Osteocyte (in vitro differentiated cells): ENCODE data around the gene CRYZ. TPM values are rescaled to one million over a fixed set of nuclear protein-coding genes. Genes with fewer than 3 reads are reported as not detected.
"Not testable (repeated sequence)": the region's sequence is repeated elsewhere in the genome, so short reads cannot be mapped to it uniquely, and the experiment has no call there.

Source experiments
- DNase-seq: peaks from one replicate; pipeline ENCODE4 v3.0.0; 2021; ENCODE audit warnings: mixed read lengths; ENCODE audit not compliant: unreplicated experiment; ENCODE audit errors: extremely low spot score
- H3K27ac Mint-ChIP-seq: one replicate; pipeline ENCODE4 v1.8.0; 2021; ENCODE audit warnings: mild to moderate bottlenecking, mixed read lengths; ENCODE audit not compliant: unreplicated experiment
- H3K27me3 Mint-ChIP-seq: one replicate; pipeline ENCODE4 v1.8.0; 2021; ENCODE audit warnings: mixed read lengths; ENCODE audit not compliant: unreplicated experiment
- H3K36me3 Mint-ChIP-seq: one replicate; pipeline ENCODE4 v1.8.0; 2021; ENCODE audit warnings: mixed read lengths; ENCODE audit not compliant: unreplicated experiment
- H3K4me1 Mint-ChIP-seq: one replicate; pipeline ENCODE4 v1.8.0; 2021; ENCODE audit warnings: mixed read lengths; ENCODE audit not compliant: unreplicated experiment
- H3K4me3 Mint-ChIP-seq: one replicate; pipeline ENCODE4 v1.8.0; 2021; ENCODE audit warnings: mild to moderate bottlenecking, moderate library complexity, mixed read lengths; ENCODE audit not compliant: unreplicated experiment
- H3K9me3 Mint-ChIP-seq: one replicate; pipeline ENCODE4 v1.8.0; 2021; ENCODE audit warnings: mixed read lengths; ENCODE audit not compliant: unreplicated experiment
- CTCF ChIP-seq: fragments of 200-600 bp; sonication (generic); IDR thresholded peaks from 2 replicates; pipeline ENCODE4 v1.5.0; 2021; ENCODE audit warnings: antibody characterized with exemption, mild to moderate bottlenecking, moderate library complexity
- total RNA-seq: library from RNA; stranded (reverse); gene quantifications from 2 replicates; pipeline ENCODE4 v1.2.1, GENCODE V29; 2021

Gene CRYZ
- total RNA-seq, 1 donor from 2014 or later = 7.1 TPM

GRCh38 chr1:74674278-74675048, 58.4 kb downstream of the CRYZ start:
- Mint-ChIP-seq H3K4me3 (no peak overlapping the region), H3K27me3 (peaks cover 20% of the 10 kb centered on the region), H3K27ac (no peak overlapping the region), H3K4me1 (no peaks in the 10 kb centered on the region), H3K9me3 (no peaks in the 10 kb centered on the region), H3K36me3 (no peaks in the 10 kb centered on the region)
- no peak for DNase-seq
- no peak for TF ChIP-seq CTCF

- Mint-ChIP-seq H3K9me3 (no peaks in the 10 kb centered on the region), H3K4me1 (no peaks in the 10 kb centered on the region), H3K36me3 (no peaks in the 10 kb centered on the region), H3K4me3 (no peak within 1 kb of the TSS), H3K27me3 (peaks cover 20% of the 10 kb centered on the region), H3K27ac (no peak within 1 kb of the TSS)
- no peak for TF ChIP-seq CTCF
- no peak for DNase-seq
These were observed 59.3 kb downstream of the CRYZ start, which contains the start of gene ERICH3 for GRCh38 chr1:74673351-74674111. TSS of gene ERICH3 (minus strand) at chr1:74673792. CDS start at chr1:74673519, 273 bp downstream.

GRCh38 chr1:74670866-74671265, 62.0 kb downstream of the CRYZ start:
- H3K36me3 Mint-ChIP-seq, DNase-seq, H3K4me3 Mint-ChIP-seq, H3K4me1 Mint-ChIP-seq, H3K27ac Mint-ChIP-seq, H3K9me3 Mint-ChIP-seq: not testable (repeated sequence)
- H3K27me3 Mint-ChIP-seq = peaks cover 20% of the 10 kb centered on the region

Other genes with a start within 250 kb of the CRYZ start
- gene LRRC53, start 220.4 kb downstream of the CRYZ start, total RNA-seq = not detected in 2 replicates
- not detected in 2 replicates for gene ERICH3, start 59.3 kb downstream of the CRYZ start, total RNA-seq
- 5.6 and 7.8 TPM in 2 replicates for gene TYW3, start 102 bp upstream of the CRYZ start, total RNA-seq